ENCODE results near the gene MAPK10.

The MAPK10 gene

DNA sequence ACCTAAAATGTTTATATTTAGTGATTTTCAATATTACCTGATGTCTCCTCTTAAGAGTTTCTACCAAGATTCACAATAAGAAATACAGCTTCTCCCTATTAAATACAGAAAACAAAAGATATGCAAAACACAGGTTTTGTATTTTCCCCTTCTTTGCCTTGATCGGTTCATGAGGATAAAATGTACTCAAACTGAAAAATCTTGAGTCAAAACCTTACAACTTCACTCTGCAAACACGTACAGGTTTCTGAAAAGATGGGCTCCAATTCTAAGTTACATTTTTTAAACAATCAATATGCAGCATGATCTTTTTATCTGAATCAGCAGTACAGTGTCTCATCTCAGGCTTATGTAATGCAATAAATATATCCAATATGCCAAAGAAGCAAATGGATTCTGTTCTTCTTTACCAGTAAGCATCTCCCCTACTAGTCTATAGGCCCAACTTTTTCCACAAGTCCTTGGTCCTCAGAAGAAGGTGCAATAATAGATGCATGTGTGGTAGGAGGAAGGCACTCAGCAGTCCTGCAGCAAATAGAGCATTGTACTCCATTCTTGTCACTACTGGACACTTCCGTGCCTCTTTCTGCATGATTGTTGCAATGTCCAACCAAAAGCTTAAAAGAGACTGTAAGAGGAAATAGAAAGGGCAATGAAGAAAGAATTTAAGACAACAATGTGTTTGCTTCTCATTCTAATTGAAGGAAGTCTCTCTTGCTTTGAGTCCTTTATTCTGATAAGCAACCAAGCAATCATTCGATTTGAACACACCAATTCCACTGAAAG lies 3.2 kb downstream of the MAPK10 start:
- ChIA-PET CTCF (no interaction called here), POLR2A (ENCODE audit: low non-redundant PET) (no interaction called here)
- TF ChIP-seq, protein P1, sequence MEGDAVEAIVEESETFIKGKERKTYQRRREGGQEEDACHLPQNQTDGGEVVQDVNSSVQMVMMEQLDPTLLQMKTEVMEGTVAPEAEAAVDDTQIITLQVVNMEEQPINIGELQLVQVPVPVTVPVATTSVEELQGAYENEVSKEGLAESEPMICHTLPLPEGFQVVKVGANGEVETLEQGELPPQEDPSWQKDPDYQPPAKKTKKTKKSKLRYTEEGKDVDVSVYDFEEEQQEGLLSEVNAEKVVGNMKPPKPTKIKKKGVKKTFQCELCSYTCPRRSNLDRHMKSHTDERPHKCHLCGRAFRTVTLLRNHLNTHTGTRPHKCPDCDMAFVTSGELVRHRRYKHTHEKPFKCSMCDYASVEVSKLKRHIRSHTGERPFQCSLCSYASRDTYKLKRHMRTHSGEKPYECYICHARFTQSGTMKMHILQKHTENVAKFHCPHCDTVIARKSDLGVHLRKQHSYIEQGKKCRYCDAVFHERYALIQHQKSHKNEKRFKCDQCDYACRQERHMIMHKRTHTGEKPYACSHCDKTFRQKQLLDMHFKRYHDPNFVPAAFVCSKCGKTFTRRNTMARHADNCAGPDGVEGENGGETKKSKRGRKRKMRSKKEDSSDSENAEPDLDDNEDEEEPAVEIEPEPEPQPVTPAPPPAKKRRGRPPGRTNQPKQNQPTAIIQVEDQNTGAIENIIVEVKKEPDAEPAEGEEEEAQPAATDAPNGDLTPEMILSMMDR (conservative IDR thresholded peaks at IDR 0.05; ENCODE audit: low read depth) = no peak
- DNase-seq (ENCODE audit: low spot score) = no peak
- H3K27ac ChIP-seq = no peak overlapping the region

DNA sequence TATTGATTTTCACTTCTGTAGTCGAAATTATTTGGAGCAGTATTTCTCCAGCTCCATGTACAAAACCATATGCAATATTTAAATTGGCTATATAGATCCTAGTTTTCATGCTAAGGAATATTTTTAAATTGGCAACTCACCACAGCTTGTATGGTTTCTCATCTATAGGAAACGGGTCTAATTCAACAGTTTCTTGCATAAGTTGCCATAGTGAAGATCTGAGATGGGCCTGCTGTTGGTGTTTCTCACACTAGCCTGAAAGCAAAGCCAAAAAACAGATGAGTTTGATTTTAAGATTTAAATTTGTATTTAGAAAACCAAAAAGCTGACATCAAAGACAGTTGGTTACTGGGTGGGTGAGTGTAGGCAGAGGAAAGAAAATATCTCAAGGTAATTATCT lies 5.5 kb downstream of the MAPK10 start:
- POLR2A ChIA-PET (ENCODE audit: low non-redundant PET) = no interaction called here
- no peak overlapping the region for H3K27ac ChIP-seq
- CTCF ChIA-PET = no interaction called here
- no peak for DNase-seq (ENCODE audit: low spot score)
- TF ChIP-seq, protein P1 (conservative IDR thresholded peaks at IDR 0.05; ENCODE audit: low read depth) = no peak

DNA sequence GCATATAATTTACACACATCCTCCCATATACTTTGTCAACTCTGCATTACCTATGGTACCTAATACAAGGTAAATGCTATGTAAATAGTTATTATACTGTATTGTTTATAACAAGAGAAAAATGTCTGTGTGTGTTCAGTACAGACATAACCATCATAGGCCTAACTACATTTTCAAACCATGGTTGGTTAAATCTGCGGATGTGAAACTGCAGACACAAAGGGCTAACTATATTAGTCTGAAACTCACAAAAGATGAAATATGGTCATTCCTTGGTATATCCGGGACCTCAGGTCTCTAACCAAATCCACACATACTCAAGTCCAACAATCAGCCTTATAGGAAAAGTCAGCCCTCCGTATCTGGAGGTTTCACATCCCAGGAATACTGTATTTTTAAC lies 13.5 kb downstream of the MAPK10 start:
- CTCF ChIA-PET = no interaction called here
- TF ChIP-seq, protein P1 (conservative IDR thresholded peaks at IDR 0.05; ENCODE audit: low read depth) = no peak
- DNase-seq (ENCODE audit: low spot score) = no peak
- no peak overlapping the region for H3K27ac ChIP-seq
- POLR2A ChIA-PET (ENCODE audit: low non-redundant PET) = no interaction called here

DNA sequence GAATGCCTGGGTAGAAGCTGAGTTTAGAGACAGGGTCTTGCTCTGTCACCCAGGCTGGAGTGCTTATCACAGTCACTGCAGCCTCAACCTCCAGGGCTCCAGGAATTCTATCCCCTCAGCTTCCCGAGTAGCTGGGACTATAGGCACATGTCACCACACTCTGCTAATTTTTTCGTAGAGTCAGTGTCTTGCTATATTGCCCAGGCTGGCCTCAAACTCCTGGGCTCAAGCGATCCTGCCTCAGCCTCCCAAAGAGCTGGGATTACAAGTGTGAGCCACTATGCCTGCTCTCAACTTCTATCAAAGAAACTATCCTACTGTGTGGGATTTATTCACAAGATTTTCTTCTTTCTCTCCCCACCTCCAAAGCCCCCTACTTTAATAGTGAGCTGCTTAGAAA lies 15.7 kb downstream of the MAPK10 start:
- ChIA-PET CTCF (no interaction called here), POLR2A (ENCODE audit: low non-redundant PET) (no interaction called here)
- TF ChIP-seq, protein P1 (conservative IDR thresholded peaks at IDR 0.05; ENCODE audit: low read depth) = no peak
- no peak for DNase-seq (ENCODE audit: low spot score)
- H3K27ac ChIP-seq = no peak overlapping the region

- DNase-seq (ENCODE audit: low spot score) = peak; percentile 45
- ChIA-PET POLR2A (ENCODE audit: low non-redundant PET) (no interaction called here), CTCF (no interaction called here)
- TF ChIP-seq, protein P1 (conservative IDR thresholded peaks at IDR 0.05; ENCODE audit: low read depth) = no peak
- H3K27ac ChIP-seq = no peak overlapping the region
Observed at GRCh38 chr4:86338989-86339388, 20.9 kb downstream of the MAPK10 start.

DNA sequence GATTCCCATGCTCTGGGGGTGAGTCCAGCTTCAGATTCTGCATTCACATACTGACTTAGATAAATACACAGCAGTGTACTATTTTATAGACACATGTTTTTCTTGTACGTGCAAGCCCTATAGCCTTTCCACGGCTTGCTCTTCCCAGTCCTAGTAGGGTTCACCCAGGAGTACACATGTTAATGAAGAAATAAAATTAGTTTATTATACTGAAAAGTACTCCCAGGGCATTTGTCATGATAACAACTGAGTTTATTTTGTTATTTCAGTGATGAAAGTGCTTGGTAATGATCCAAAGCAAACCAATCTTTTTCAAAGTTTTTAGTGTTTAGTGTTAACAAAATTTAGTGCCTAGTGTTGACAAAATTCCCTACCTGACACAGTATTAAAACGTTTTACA lies 21.3 kb downstream of the MAPK10 start:
- POLR2A ChIA-PET (ENCODE audit: low non-redundant PET) = no interaction called here
- DNase-seq (ENCODE audit: low spot score) = no peak
- CTCF ChIA-PET = no interaction called here
- TF ChIP-seq, protein P1 (conservative IDR thresholded peaks at IDR 0.05; ENCODE audit: low read depth) = no peak
- no peak overlapping the region for H3K27ac ChIP-seq

Data from RWPE1 (cell line).